Activated gamma-delta T cell treated with anti-CD3 and anti-CD28 coated beads, Interleukin-2, amount 50 U/mL, for 16 hours (primary cell): ENCODE data around the gene SLC38A3.

Experiments used
- DNase-seq: peaks from one replicate; pipeline ENCODE4 v3.0.0-alpha.2; 2020; ENCODE audit warnings: low read depth

Gene SLC38A3

GRCh38 chr3:50269460-50269859 lies 64.4 kb downstream of the SLC38A3 start:
- DNase-seq: no peak

- no peak for DNase-seq
Measured at GRCh38 chr3:50269977-50270413, 64.9 kb downstream of the SLC38A3 start.

- no peak for DNase-seq
Measured at GRCh38 chr3:50270422-50271224, 65.6 kb downstream of the SLC38A3 start.
